HepG2 (cell line): ENCODE data around the gene VWA1. TPM values are rescaled to one million over a fixed set of nuclear protein-coding genes. Genes with fewer than 3 reads are reported as not detected.

Source experiments
- ATF7 ChIP-seq, 2 experiments: fragments of 450-650 bp in 1 of 2; sonication (generic) in 1 of 2; formaldehyde crosslinking in 1 of 2; IDR thresholded peaks; 2 replicates each; pipeline versions ENCODE4 v1.4.0 to v1.6.1; 2016 to 2020; ENCODE audit warnings: antibody characterized with exemption in 1 of 2, mild to moderate bottlenecking in 1 of 2, missing genetic modification reagents in 1 of 2
- CHD2 ChIP-seq: IDR thresholded peaks from 2 replicates; pipeline ENCODE4 v1.6.1; 2011; ENCODE audit warnings: low read depth, low read length, improper control_type of control experiment
- IRX3 ChIP-seq: sonication (generic); formaldehyde crosslinking; IDR thresholded peaks from 2 replicates; pipeline ENCODE4 v1.8.1; 2023; ENCODE audit warnings: mild to moderate bottlenecking, low read depth, missing genetic modification reagents, borderline replicate concordance
- JUND ChIP-seq: sonication (generic); formaldehyde crosslinking; IDR thresholded peaks from 2 replicates; pipeline ENCODE4 v1.8.0; 2022; ENCODE audit warnings: mild to moderate bottlenecking, missing genetic modification reagents
- MEF2D ChIP-seq: sonication (generic); formaldehyde crosslinking; IDR thresholded peaks from 2 replicates; pipeline ENCODE4 v1.5.1; 2020; ENCODE audit warnings: mild to moderate bottlenecking, missing genetic modification reagents
- NONO ChIP-seq, 2 experiments: fragments of 450-650 bp in 1 of 2; sonication (generic) in 1 of 2; formaldehyde crosslinking in 1 of 2; IDR thresholded peaks in 1 of 2; conservative IDR thresholded peaks in 1 of 2; 2 replicates each; pipeline versions ENCODE4 v1.6.1 to v1.8.0; 2017 to 2022; ENCODE audit warnings: mild to moderate bottlenecking in 1 of 2, missing genetic modification reagents in 1 of 2, moderate library complexity in 1 of 2
- RFX3 ChIP-seq: IDR thresholded peaks from 2 replicates; pipeline ENCODE4 v1.6.1; 2016; ENCODE audit warnings: missing biosample characterization, missing genetic modification reagents
- SIX1 ChIP-seq: sonication (generic); formaldehyde crosslinking; IDR thresholded peaks from 2 replicates; pipeline ENCODE4 v1.4.0; 2020; ENCODE audit warnings: missing genetic modification reagents, borderline replicate concordance
- SPEN ChIP-seq: sonication (generic); formaldehyde crosslinking; IDR thresholded peaks from 2 replicates; pipeline ENCODE4 v1.5.1; 2020; ENCODE audit warnings: low read depth, mild to moderate bottlenecking, missing genetic modification reagents
- ZNF260 ChIP-seq: sonication (generic); formaldehyde crosslinking; IDR thresholded peaks from 2 replicates; pipeline ENCODE4 v1.4.0; 2020; ENCODE audit warnings: missing genetic modification reagents, low read depth, mild to moderate bottlenecking, borderline replicate concordance
- polyA plus RNA-seq, 8 experiments: library from polyadenylated mRNA; depleted of rRNA in 3 of 8; stranded (reverse) in 7 of 8; unstranded in 1 of 8; fragments of >200 nt; fragmentation: Illumina TruSeq in 4 of 8; extraction: Trizol in 4 of 8; gene quantifications; 2 replicates each; pipeline versions ENCODE4 v1.2.1 to v1.2.3, GENCODE V29; 2011 to 2016; ENCODE audit warnings: low read depth in 4 of 8, missing spikeins in 1 of 8, mixed read lengths in 1 of 8; ENCODE audit not compliant: insufficient read depth in 1 of 8
- total RNA-seq, 5 experiments: library from RNA; depleted of rRNA; stranded (reverse); fragments of >200 nt; fragmentation: Illumina TruSeq; extraction: Trizol; gene quantifications; 2 replicates each; pipeline ENCODE4 v1.2.3, GENCODE V29; 2016; ENCODE audit warnings: low read depth in 1 of 5
- TF ChIP-seq, protein P1 (sequence below): sonication (generic); formaldehyde crosslinking; IDR thresholded peaks from 2 replicates; pipeline ENCODE4 v1.4.0; 2020; ENCODE audit warnings: missing genetic modification reagents, mild to moderate bottlenecking, borderline replicate concordance
- TF ChIP-seq, protein P2 (sequence below): sonication (generic); formaldehyde crosslinking; IDR thresholded peaks from 2 replicates; pipeline ENCODE4 v1.4.0; 2020; ENCODE audit warnings: missing genetic modification reagents
- TF ChIP-seq, protein P3 (sequence below): sonication (generic); formaldehyde crosslinking; IDR thresholded peaks from 2 replicates; pipeline ENCODE4 v1.4.0; 2020; ENCODE audit warnings: mild to moderate bottlenecking, missing genetic modification reagents, borderline replicate concordance
- TF ChIP-seq, protein P4 (sequence below): IDR thresholded peaks from 2 replicates; pipeline ENCODE4 v1.6.1; 2016; ENCODE audit warnings: missing biosample characterization, missing genetic modification reagents, low read depth

The VWA1 gene
- total and polyA plus RNA-seq, 2 of the 13 experiments (the other 11 are each of a cell fraction or from before 2014, with no cell fraction given), result 40.9 to 57.5 TPM

DNA sequence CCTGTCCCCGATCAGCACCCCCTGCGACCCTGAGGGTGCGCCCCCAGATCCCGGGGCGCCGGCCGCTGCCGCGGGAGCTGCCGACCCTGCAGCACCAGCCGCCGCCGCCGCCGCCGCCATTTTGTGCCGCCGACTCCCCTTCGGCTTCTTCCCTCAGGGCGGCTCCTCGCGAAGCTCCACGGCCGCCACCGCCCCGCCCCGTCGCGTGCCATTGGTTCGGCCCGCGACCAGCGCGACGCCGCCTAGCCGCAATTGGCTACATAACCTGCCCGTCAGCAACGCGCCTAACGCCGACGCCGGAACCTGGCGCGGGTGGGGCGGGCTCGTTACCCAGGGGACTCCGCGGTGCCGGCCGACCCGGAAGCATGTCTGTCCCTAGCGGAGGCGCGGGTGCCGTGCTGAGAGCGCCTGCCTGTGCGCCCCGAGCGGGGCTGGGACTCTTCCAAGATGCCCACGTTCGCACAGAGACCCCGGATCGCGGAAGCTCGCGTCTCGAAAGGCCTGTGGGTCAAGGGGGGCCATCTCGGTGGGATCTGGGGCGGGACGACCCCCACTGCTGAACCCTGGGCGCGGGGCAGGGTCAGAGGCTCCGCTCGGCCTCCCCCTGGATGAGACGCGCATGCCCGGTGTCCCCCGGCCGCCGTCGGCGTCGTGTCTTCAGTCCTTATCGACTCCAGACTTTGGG is 36.2 kb upstream of the VWA1 start, which contains the start of gene CCNL2 (continued):
- 0 out of 2 replicates have a peak, but pooled peaks have one; percentile 17 for TF ChIP-seq RFX3 (CRISPR knock-in tag)
- no peak for TF ChIP-seq SIX1 (CRISPR knock-in tag)
- TF ChIP-seq SPEN (CRISPR knock-in tag), result peak; percentile 92
- TF ChIP-seq, protein P1, sequence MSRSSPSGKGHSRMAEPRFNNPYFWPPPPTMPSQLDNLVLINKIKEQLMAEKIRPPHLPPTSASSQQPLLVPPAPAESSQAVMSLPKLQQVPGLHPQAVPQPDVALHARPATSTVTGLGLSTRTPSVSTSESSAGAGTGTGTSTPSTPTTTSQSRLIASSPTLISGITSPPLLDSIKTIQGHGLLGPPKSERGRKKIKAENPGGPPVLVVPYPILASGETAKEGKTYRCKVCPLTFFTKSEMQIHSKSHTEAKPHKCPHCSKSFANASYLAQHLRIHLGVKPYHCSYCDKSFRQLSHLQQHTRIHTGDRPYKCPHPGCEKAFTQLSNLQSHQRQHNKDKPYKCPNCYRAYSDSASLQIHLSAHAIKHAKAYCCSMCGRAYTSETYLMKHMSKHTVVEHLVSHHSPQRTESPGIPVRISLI (CRISPR knock-in tag), result 0 out of 2 replicates have a peak, but pooled peaks have one; percentile 28
- TF ChIP-seq, protein P2, sequence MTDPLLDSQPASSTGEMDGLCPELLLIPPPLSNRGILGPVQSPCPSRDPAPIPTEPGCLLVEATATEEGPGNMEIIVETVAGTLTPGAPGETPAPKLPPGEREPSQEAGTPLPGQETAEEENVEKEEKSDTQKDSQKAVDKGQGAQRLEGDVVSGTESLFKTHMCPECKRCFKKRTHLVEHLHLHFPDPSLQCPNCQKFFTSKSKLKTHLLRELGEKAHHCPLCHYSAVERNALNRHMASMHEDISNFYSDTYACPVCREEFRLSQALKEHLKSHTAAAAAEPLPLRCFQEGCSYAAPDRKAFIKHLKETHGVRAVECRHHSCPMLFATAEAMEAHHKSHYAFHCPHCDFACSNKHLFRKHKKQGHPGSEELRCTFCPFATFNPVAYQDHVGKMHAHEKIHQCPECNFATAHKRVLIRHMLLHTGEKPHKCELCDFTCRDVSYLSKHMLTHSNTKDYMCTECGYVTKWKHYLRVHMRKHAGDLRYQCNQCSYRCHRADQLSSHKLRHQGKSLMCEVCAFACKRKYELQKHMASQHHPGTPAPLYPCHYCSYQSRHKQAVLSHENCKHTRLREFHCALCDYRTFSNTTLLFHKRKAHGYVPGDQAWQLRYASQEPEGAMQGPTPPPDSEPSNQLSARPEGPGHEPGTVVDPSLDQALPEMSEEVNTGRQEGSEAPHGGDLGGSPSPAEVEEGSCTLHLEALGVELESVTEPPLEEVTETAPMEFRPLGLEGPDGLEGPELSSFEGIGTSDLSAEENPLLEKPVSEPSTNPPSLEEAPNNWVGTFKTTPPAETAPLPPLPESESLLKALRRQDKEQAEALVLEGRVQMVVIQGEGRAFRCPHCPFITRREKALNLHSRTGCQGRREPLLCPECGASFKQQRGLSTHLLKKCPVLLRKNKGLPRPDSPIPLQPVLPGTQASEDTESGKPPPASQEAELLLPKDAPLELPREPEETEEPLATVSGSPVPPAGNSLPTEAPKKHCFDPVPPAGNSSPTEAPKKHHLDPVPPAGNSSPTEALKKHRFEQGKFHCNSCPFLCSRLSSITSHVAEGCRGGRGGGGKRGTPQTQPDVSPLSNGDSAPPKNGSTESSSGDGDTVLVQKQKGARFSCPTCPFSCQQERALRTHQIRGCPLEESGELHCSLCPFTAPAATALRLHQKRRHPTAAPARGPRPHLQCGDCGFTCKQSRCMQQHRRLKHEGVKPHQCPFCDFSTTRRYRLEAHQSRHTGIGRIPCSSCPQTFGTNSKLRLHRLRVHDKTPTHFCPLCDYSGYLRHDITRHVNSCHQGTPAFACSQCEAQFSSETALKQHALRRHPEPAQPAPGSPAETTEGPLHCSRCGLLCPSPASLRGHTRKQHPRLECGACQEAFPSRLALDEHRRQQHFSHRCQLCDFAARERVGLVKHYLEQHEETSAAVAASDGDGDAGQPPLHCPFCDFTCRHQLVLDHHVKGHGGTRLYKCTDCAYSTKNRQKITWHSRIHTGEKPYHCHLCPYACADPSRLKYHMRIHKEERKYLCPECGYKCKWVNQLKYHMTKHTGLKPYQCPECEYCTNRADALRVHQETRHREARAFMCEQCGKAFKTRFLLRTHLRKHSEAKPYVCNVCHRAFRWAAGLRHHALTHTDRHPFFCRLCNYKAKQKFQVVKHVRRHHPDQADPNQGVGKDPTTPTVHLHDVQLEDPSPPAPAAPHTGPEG, result no peak
- no peak for TF ChIP-seq ZNF260 (CRISPR knock-in tag)
- no peak; the same call in 1 of the 2 replicates for TF ChIP-seq IRX3
- TF ChIP-seq, protein P3, sequence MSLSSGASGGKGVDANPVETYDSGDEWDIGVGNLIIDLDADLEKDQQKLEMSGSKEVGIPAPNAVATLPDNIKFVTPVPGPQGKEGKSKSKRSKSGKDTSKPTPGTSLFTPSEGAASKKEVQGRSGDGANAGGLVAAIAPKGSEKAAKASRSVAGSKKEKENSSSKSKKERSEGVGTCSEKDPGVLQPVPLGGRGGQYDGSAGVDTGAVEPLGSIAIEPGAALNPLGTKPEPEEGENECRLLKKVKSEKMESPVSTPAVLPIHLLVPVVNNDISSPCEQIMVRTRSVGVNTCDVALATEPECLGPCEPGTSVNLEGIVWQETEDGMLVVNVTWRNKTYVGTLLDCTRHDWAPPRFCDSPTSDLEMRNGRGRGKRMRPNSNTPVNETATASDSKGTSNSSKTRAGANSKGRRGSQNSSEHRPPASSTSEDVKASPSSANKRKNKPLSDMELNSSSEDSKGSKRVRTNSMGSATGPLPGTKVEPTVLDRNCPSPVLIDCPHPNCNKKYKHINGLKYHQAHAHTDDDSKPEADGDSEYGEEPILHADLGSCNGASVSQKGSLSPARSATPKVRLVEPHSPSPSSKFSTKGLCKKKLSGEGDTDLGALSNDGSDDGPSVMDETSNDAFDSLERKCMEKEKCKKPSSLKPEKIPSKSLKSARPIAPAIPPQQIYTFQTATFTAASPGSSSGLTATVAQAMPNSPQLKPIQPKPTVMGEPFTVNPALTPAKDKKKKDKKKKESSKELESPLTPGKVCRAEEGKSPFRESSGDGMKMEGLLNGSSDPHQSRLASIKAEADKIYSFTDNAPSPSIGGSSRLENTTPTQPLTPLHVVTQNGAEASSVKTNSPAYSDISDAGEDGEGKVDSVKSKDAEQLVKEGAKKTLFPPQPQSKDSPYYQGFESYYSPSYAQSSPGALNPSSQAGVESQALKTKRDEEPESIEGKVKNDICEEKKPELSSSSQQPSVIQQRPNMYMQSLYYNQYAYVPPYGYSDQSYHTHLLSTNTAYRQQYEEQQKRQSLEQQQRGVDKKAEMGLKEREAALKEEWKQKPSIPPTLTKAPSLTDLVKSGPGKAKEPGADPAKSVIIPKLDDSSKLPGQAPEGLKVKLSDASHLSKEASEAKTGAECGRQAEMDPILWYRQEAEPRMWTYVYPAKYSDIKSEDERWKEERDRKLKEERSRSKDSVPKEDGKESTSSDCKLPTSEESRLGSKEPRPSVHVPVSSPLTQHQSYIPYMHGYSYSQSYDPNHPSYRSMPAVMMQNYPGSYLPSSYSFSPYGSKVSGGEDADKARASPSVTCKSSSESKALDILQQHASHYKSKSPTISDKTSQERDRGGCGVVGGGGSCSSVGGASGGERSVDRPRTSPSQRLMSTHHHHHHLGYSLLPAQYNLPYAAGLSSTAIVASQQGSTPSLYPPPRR (CRISPR knock-in tag), result 0 out of 2 replicates have a peak, but pooled peaks have one; percentile 48
- no peak for TF ChIP-seq MEF2D (CRISPR knock-in tag)
- peak; percentile 63 for TF ChIP-seq CHD2
- TF ChIP-seq NONO (IDR thresholded peaks at IDR 0.05), result no peak
- TF ChIP-seq NONO (CRISPR knock-in tag; conservative IDR thresholded peaks at IDR 0.05), result peak; percentile 88
- TF ChIP-seq, protein P4, sequence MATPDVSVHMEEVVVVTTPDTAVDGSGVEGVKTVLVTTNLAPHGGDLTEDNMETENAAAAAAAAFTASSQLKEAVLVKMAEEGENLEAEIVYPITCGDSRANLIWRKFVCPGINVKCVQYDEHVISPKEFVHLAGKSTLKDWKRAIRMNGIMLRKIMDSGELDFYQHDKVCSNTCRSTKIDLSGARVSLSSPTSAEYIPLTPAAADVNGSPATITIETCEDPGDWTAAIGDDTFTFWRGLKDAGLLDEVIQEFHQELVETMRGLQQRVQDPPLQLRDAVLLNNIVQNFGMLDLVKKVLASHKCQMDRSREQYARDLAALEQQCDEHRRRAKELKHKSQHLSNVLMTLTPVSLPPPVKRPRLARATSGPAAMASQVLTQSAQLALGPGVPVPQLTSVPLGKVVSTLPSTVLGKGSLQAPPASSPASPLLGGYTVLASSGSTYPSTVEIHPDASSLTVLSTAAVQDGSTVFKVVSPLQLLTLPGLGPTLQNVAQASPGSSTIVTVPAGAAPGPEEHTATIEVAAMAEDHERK (CRISPR knock-in tag), result peak; percentile 92
- TF ChIP-seq ATF7 (IDR thresholded peaks at IDR 0.05), result no peak
- no peak for TF ChIP-seq ATF7 (CRISPR knock-in tag; IDR thresholded peaks at IDR 0.05)
- TF ChIP-seq JUND (CRISPR knock-in tag), result no peak
